Medulla oblongata (tissue), 1 donor: Measurements from ENCODE around the gene C9orf85.
"Not testable (repeated sequence)": the region's sequence is repeated elsewhere in the genome, so short reads cannot be mapped to it uniquely, and the experiment has no call there.

Source experiments
- DNase-seq: peaks from one replicate; pipeline ENCODE4 v3.0.0-alpha.2; 2015; ENCODE audit errors: extremely low spot score

Gene C9orf85, protein sequence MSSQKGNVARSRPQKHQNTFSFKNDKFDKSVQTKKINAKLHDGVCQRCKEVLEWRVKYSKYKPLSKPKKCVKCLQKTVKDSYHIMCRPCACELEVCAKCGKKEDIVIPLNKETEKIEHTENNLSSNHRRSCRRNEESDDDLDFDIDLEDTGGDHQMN

DNA sequence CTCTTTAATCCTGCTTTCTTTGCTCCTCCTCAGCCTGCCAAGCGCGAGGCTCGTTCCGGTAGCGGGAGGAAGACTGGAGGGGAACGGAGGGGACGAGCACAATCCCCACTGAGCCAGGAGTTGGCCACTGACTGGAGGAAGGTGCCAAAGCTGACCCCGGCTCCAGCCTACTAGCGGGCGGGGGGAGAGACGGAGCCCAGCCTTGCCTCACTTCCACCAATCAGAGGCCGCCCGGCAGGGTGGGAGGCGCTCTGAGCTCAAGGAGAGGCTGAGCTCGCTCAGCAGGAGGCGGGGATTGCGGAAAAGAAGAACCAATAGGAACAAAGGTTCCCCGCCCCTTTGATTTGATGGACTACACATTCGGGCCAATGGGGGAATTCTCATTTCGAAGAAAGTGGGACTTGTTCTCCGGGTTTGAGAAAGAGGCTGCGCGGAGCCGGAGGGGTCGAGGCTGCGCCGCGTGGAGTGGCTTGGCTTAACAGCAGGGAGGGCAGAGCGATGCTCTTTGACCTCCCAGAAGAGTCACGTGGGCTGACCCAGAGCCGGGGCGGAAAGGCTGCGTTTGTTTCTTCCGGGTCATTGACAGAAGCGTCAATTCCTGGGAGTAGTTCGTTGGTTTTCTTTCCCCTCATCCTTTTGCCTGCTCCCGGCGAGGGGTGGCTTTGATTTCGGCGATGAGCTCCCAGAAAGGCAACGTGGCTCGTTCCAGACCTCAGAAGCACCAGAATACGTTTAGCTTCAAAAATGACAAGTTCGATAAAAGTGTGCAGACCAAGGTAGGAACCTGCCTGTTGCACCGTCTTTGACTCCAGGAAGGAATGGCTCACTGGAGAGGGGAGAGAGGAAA is at the start of gene C9orf85, which contains the start of gene ABHD17B:
Gene C9orf85, plus strand, starts transcription at position 579 of the 847 bp plus-strand sequence. Its CDS starts 96 bp downstream, at position 675.
Gene ABHD17B, minus strand, starts transcription at position 133 of the 847 bp plus-strand sequence. CDS start 36,113 bp downstream, outside the sequence.
- peak; percentile 100 for DNase-seq

DNA sequence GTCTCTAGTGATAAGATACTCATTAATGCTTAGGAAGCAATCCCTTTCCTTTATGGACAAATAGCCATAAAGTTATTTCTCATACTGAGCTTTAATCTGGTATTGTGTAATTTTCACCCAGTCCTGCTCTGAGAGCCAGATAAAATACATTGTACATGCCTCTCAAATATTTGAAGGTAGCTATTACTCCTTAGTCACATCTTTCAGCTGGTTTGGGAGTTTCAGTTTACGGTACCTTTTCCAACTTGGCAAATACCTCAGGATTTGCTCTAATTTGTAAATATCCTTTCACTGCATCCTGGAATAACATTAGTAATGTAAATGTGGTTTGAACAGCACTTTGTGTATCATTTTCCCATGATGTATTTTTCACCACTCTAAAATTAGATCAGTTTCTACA is 47.8 kb upstream of the C9orf85 start:
- no peak for DNase-seq

DNA sequence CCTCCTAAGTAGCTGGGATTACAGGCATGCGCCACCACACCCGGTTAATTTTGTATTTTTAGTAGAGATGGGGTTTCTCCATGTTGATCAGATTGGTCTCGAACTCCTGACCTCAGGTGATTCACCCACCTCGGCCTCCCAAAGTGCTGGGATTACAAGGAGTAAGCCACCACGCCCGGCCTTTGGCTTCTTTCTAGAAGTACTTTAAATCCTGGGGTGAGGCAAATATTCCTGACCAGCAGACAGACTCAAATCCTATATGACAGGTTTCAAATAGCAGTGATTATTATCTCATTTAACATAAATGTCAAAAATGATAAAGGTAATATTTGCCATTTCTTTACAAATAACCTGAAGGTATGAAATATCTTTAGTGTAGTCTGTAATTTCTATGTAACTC is 36.1 kb upstream of the C9orf85 start:
- DNase-seq, result no peak

DNA sequence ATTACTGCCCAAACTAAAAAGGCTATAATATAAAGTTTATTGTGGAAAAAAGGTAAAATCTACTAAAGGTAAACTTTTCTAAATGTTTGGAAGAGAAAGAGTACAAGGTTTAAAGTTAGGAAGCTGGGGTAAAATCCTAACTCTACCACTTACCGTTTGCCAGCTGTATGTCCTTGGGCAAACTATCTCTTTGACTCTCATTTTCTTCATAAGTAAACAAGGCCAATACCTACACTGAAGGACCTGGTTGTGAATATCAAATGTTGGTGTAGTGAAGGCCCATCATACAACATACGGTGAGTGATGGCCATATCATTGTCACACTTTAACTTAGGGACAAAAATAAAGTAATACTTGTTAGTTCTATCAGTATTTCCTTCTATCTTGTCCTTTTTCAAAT is 35.3 kb upstream of the C9orf85 start:
- DNase-seq, result no peak

DNA sequence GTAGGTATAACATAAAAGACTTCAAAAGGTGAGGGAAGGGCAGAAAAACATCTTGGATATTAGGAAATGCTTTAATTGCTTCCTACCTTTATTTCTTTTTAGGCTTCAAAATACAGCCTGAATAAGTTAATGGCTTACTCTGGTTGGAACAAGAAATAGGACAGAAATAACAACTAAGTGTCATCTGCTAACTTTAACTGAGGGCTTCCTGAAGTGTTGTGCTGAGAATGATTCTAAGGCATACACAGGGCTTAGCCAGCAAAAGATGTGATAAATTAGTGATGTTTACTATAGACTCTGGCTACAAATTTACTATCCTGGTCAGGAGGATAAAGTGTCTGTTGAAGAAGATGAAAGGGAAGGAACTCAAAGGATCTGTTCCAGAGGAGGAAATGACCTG is 34.6 kb upstream of the C9orf85 start:
- DNase-seq, result no peak

DNA sequence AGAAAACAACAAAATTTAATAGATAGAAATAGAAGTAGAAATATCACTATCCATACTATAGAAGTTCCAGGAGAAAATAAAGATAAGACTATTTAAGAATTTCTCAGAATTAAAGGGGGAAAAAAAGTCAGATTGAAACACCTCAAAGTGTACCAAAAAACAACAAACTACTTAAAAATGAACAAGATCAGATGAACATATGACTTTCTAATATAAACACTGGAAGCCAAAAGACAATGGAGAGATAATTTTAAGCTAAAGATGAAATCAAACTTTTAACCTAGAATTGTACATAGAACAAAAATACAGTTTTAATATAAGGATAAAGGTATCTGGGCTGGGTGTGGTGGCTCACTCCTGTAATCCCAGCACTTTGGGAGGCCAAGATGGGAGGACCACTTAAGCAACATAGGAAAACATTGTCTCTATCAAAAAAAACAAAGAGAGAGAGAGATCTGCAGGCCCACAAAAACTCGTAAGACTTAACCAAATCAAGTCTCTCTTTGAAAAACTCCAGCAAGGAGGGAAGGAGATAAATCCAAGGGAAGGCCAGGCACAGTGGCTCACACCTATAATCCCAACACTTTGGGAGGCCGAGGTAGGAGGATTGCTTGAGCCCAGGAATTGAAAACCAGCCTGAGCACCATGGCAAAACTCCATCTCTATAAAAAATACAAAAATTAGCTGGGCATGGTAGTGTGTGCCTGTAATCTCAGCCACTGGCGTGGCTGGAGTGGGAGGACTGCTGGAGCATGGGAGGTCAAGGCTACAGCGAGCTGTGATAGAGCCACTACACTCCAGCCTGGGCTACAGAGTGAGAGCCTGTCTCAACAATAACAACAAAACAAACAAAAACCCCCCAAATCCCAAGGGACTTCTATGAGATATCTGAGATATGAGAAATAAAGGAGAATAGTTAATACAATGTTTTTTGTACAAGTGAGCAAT is 32.8 kb upstream of the C9orf85 start:
- DNase-seq, result no peak

DNA sequence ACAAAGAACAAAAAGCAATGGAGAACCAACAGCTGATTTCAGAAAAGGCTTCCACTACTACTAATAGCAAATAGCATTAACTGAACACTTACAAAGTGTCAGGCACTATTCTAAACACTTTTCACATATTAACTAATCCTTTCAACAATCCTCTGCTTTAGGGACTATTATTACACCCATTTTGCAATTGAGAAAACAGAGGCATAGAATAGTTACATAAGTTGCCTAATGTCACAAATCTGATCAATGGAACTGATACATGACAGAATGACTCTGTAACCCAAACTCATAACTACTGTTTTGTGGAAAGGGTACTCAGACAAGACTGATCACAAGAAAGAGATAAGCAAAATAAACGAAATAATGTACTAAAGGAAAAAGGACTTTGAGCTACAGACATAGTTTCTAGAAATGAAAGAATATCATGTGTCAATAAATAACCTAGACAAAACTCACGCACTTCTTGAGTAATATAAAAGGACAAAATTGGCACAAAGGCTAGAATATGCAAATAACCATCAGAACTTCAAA is 31.7 kb upstream of the C9orf85 start:
- DNase-seq, result no peak

DNA sequence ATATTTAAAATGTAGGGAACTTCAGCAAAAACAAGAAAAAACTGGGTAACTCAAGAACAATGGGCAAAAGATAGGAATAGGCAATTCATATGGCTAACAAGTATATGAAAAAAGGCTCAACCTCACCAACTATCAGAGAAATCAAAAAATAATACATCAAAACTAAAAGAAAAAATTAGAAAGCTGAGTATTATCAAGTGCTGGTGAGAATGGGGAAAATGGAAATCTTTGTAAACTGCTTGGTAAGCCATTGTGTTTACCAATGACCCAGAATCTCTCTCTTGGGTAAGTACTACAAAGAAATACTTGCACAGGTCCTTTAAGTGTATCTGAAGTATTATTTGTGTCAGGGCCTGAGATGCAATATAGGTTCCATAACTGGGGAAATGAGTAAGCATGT is 27.4 kb upstream of the C9orf85 start:
- DNase-seq, result no peak

DNA sequence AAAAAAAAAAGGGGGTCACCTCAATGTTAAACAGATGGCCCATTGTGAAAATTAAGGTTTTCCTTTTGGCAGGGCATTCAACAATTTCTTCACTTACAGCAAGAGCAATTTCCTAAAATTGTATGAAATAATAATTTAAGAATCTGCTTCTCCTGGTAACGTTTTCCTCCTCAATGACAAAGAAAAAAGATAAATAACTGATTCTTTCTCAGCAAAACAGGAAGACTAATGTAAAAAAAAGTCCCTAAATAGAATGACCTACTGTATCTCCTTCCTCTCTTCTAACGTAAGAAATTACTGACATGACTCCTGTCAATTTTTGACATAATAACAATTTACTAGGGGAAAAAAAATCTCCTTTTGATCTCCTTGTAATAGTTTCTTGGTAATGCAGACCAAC is 26.0 kb upstream of the C9orf85 start:
- DNase-seq, result no peak

DNA sequence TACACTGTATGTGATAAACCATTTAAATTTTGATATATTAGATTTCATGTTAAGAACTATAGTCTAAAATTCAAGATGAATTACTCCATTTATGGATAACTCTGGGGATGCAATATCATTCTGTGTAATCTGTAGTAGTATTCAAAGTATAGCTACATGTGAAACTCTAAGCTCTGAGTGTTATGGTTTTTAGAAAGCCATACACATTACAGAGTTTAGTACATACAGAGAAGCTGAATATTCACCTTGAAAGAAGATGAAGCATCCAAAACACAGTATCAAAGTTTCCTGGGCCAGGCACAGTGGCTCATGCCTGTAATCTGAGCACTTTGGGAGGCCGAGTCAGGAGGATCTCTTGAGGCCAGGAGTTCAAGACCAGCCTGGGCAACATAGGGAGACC is 25.4 kb upstream of the C9orf85 start:
- DNase-seq, result no peak

DNA sequence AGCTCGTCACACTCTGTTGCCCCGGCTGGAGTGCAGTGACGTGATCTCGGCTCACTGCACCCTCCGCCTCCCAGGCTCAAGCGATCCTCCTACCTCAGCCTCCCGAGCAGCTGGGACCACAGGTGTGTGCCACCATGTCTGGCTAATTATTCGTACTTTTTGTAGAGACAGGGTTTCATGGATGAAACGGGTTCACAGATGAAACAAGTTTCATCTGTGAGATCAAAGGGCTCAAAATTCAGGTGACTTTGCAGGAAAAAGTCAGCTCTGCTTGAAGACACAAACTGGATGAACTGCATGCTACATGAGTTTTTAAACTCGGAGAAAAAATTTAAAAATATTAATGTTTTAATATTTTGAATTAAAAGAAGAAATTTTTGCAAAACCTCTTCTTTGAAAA is 24.9 kb upstream of the C9orf85 start:
- DNase-seq, result no peak

DNA sequence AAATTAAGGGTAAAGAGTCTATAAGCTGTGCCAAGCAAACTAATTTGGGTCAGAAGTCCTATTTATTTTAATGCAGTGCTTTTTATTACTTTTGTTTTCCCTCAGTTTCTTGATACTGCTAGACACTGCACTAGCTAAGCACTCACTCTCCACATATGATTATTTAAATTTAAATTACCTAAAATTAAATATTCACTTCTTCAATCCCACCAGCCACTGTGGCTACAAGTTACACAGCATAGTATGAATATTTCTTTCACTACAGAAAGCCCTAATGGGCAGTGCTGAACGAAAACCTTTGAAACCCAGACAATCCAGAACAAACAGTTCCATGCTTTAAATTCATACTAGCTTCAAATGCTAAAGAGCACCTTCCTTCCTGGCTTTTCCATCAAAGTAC is 24.1 kb upstream of the C9orf85 start:
- DNase-seq, result no peak

DNA sequence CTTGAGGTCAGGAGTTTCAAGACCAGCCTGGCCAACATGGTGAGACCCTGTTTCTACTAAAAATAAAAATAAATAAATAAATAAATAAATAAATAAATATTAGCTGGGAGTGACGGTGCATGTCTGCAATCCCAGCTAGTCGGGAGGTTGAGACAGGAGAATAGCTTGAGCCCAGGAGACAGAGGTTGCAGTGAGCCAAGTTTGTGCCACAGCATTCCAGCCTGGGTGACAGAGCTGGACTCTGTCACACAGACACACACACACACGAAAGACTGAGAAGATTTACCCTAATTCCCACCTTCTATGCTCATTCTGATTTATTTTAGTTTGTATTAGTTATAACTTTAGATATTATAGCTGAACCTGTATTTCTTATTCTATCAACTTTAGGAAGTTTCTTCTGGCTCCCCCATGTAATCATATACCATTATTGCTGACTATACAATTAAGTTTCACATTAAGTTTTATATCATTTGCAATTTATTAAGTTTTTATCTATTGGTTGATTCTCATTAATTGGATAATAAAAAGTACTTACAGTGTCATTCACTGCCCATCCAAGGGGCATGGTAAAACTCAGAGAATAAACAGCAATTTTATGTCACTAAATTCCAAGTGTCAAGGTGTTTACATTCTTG is 21.3 kb upstream of the C9orf85 start:
- no peak for DNase-seq

DNA sequence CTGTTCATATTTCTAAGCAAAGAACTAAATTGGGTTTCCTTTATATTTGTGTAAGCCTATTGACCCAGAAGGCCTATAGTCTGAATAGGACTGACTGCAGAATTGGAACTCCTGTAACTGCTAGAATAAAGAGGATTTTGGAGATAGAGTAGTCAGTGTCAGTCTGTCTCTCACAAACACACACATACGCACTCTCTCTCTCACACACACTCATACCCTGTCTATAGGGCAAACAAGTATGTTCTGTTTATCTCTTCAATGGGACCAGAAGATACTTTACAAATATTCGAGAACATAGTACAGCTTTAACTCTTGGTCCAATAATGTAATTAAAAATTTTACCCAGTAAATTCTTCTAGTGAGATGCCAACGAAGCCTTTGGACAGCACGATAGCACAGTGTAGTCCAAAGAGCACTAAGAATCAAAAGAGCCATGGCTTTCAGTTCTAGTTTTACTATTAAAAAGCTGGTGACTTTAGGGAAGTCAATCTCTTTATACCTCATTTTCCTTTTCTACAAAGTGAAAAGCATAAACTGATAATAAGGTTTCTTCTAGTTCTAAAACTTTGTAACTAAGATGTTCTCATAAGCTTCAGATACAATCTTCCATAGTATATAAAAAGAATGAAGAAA is 19.8 kb upstream of the C9orf85 start:
- no peak for DNase-seq

DNA sequence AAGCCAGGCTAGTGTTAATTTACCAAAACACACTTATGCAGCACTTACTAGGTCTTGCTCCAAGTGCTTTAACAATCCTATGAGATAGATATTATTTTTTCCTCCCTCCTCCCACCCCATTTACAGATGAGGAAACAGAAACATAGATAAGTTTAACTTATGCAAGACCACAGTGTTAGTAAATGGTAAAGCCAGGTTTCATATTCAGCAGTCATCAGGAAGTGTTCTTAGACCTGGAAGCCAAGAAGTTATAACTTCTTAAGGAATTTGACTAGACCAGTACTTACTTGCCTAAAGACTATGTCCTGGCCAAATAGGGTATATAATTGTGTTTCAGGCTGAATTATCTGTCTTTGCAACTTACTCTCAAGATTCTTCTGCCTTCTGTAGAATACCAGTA is 16.3 kb upstream of the C9orf85 start:
- DNase-seq, result no peak

DNA sequence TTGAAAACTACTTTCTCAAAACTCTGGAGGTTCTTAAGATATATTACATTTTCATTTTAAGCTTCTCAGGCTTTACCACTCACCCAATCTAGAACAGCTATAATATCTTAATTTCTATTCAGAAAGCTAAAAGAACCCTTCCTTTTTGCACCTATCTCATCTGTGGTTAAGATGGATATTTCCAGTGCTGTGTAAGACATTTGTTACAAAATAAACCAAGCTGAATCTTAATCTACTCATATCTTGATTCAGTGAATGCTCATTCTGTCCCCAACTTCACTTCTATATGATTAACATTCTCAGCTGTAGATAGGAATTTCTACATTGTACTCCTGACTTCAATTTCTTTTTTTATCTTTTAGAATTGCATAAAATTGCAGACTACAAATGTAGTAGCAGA is 15.5 kb upstream of the C9orf85 start:
- no peak for DNase-seq

DNA sequence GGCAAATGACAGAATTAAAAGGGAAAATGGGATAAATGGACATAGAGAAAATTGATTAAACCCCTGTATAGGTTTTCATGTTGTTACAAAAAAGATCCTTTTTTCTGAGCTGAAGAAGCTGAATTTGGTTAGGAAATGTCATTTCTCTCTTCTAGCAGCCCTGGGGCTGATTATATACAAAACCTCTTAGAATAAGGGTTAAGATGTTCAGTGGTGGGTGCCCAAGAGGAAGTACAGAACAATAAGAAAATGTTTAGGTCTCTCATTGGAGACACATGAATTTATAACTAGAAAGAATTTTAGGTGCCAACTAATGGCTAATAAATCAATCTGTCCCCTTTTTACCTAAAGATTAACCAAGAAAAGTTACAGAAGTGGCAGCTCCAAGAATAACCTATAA is 14.7 kb upstream of the C9orf85 start:
- no peak for DNase-seq

DNA sequence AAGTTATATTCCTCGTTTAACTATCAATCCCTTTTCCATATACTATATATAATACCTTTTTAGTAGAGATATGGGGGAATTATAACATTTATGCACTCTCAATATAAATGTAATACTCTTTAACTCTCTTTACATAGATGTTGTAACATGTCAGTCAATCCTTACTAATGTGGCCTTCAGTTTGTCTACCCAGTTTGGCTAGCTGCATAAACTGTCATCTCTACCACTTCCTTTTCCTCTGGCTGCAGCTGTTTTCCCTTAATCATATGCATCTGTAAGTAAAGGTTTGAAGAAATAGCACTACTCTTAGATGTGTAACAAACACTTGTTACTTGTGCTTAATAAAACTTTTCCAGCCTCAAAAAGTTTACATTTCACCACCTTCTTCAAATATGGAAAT is 13.9 kb upstream of the C9orf85 start:
- no peak for DNase-seq

DNA sequence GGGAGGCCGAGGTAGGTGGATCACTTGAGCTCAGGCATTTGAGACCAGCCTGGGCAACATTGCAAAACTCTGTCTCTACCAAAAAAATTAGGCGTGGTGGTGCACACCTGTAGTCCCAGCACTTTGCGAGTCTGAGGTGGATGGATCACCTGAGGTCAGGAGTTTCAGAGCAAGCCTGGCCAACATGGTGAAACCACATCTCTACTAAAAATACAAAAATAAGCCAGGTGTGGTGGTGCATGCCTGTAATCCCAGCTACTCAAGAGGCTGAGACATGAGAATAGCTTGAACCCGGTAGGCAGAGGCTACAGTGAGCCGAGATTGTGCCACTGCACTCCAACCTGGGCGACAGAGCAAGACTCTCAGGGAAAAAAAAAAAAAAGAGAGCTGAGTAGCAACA is 12.7 kb upstream of the C9orf85 start:
- DNase-seq, result not testable (repeated sequence)

DNA sequence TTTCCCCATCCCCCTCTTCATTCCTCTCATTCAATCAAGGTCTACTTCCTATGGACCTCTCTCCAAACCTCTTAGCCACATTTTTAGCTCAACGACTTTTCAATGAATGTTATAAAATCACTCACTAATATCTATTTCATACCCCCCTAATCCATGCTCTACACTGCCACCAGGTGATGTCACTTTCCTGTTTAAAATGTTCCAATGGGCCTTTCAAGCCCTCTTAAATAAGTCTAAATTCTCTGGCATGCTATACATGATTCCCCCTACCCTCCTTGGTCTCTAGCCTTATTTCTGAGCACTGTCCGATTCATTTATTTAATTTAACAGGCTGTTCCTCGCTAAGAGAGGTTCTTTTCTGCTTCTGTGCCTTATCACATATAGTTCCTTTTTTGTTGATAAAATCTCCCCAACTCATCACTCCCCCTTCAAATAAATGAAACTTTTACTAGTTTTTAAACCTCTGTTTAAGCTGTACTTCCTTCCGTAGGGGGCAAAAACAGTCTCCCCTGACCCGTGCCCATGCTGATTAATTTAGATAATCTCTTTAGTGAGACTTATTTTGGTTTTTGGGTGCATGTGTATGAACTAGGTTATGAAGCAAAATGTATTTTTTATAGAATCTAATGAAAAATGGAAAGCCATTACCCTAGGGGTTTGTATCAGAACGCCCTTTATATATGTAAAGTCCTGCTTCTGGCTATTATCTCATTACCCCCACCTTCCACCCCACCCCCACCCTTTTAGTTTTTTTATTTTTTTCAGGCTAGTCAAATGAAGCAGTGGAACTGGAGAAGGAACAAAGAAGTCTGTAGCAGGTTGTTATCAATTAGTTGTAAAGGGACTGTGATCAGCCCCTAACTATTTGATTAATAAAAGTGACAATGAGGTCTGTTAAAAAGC is 9.5 kb upstream of the C9orf85 start:
- DNase-seq, result no peak
